Fibroblast of skin of right biceps (primary cell): ENCODE data around the gene SETD1A.

Experiments
- DNase-seq: peaks from one replicate; pipeline ENCODE4 v3.0.0-alpha.2; 2013

Gene SETD1A

DNA sequence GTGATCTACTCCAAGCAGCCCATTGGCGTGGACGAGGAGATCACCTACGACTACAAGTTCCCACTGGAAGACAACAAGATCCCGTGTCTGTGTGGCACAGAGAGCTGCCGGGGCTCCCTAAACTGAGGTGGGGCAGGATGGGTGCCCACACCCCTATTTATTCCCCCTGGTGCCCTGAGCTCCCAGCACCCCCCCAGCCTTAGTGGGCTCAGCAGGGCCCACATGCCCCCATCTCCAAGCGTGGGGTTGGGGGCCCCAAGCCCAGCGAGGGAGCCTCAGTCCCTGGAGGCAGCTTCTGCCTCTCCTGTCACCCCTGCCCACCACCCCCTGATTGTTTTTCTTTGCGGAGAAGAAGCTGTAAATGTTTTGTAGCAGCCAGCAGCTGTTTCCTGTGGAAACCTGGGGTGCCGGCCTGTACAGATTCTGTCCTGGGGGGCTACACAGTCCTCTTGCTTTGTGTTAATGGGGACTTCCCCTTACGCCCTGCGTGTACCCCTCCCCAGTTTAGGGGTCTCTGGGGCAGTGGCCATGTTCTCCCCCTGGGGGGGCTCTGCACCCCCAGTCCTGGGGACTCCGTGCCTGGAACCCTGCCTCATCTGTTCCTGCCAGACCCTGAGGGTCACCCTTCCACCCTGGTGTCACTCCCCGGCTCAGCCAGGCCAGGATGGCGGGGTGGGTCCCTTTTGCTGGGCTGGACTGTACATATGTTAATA, 26.5 kb downstream of the SETD1A start:
- no peak for DNase-seq

DNA sequence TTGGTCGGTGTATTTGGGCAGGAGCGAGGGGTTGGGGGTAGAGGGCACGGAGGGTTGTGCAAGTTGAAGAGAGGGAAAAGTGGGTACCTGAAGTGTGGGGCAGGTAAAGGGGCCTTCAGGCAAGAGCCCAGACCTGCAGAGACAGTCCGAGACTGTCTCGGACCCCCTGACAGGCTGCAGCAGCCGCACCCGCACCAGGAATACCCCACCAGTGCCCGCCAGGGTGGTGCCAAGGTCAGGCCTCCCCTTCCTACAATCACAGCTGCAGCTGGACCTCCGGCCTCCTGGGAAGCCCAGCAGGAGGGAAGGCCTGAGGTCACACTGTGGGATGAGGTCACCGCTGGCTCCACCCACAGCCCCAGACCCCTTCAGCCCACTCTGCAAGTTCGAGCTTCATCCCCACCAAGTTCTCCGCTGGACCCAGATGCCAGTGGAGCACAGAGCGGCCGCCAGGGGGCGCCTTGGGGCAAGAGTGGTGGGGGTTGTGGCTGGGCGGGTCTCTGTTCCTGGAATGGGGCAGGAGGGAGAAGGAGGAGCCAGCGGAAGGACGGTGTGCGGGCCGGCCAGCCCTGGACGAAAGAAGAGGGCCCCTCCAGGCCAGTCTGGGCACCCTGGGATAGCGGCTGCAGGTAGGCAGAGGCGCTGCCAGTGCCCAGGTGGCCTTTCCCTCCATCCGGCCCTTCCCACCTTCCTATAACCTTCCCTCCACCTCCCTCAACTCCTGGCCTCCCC, 27.3 kb downstream of the SETD1A start, which contains the start of gene HSD3B7:
HSD3B7 (plus strand) TSS at position 539 of the 732 bp plus-strand sequence. CDS start 452 bp downstream, outside the sequence.
- DNase-seq = peak; percentile 73

DNA sequence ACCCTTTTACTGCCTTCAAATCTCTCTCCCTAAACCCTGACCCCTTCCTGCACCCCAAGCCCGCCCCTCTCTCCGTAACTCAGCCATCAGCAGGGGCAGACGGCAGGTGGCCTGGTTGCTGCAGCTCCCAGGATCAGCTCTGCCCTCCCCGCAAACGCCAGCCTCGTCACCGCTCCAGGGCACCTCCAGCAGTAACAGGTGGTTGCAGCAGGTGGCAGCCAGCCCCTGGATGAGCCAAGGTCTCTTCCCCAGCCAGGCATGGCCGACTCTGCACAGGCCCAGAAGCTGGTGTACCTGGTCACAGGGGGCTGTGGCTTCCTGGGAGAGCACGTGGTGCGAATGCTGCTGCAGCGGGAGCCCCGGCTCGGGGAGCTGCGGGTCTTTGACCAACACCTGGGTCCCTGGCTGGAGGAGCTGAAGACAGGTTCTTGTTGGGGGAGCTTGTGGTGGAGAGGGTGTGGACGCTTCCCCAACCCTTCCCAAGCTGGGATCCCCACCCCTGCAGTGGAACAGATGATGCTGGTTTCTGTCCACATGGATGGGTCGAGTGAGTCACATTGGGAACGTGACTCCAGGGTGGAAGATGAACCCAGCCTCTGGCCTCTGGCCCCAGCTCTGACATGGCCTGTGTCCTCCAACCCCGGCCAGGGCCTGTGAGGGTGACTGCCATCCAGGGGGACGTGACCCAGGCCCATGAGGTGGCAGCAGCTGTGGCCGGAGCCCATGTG, 28.0 kb downstream of the SETD1A start:
- DNase-seq = no peak

DNA sequence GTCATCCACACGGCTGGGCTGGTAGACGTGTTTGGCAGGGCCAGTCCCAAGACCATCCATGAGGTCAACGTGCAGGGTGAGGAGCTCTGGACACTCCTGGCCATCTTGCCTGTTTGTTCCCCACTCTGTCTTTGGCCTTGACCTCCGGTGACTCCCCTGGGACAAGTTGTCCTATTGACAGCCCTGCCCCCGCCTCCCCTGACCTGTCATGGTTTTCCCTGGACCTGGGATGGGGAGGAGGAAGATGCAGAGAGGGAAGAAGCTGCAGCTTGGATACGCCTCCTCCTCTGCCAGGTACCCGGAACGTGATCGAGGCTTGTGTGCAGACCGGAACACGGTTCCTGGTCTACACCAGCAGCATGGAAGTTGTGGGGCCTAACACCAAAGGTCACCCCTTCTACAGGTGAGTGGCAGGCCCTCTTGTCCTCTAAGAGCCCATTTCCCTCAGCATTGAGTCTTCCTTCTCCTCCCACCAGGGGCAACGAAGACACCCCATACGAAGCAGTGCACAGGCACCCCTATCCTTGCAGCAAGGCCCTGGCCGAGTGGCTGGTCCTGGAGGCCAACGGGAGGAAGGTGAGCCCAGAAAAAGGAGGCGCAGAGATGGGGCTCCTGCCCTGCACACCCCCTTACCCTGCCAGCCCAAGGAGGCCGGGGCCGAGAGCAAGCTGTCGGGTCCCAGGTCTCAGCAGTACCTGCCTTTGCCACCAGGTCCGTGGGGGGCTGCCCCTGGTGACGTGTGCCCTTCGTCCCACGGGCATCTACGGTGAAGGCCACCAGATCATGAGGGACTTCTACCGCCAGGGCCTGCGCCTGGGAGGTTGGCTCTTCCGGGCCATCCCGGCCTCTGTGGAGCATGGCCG, 28.8 kb downstream of the SETD1A start:
- DNase-seq = no peak

DNA sequence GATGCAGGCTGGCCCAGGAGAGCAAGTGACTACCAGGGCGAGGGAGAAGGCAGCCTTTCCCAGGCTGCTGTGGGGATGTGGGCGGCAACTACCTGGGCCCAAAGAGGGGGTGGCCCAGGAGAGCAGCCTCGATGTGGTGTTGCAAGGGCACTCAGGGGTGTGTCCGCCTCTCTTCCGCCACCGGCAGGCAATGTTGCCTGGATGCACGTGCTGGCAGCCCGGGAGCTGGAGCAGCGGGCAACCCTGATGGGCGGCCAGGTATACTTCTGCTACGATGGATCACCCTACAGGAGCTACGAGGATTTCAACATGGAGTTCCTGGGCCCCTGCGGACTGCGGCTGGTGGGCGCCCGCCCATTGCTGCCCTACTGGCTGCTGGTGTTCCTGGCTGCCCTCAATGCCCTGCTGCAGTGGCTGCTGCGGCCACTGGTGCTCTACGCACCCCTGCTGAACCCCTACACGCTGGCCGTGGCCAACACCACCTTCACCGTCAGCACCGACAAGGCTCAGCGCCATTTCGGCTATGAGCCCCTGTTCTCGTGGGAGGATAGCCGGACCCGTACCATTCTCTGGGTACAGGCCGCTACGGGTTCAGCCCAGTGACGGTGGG, 30.1 kb downstream of the SETD1A start:
- no peak for DNase-seq

DNA sequence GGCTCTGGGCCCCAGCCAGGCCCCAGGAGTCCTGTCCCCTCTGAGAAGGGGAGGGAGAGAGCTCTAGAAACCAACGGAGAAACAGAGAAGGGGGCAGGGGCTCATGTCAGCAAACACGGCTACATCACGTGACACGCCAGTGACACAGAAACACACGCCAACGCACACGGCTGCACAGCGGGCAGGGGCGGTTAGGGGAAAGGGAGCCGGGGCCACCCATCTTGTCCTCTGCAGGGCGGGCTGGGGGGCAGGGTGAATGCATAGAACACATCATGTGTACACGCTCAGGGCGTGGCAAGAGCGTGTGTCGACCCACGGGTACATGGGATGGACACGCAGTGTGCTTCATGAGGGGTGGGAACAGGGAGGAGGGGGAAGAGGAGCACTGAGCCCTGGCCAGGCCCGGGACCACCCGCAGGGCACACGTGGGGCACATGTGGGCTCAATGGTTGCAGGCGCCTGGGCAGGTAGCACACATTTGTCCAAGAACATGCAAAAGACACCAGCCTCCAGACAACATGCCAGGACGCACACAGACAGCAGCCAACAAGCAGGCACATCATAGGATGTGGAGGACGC, 32.0 kb downstream of the SETD1A start:
- no peak for DNase-seq

DNA sequence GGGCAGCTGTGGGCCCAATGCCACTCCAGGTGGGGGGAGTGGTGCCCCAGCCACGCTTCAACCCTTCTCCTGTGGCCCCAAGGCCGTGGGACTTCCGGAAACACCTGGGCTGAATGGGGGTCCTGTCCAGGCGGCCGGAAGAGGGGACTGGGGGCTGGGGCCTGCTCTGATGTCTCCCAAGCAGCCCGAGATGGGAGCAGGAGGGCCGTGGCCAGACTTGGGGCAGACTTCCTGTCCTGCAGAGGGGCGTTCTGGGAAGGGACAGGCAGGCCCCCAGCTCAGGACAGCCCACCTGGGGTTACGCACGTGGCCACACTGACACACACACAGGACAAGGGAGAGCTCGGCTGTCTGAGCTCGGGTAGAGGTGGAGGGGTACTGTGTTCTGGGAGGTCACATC, 32.6 kb downstream of the SETD1A start:
- DNase-seq = no peak

DNA sequence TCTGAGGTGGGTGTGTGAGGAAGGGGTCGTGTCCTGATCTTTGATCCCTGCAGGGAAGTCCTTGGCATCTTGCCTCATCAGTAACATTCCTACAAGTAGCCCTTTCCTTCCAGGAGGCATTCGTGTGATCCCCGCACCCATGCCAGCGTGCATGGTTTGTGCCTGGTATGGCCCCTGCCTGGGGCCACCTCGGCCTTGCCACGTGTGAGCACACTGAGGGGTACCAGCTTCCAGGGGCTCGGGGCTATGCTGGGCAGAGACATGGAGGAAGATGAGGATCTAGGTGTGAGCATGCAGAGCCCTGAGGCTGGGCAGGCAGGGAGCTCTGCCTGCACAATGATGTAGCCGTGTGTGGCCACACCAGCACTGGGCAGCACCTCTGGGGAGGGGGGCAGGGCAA, 33.5 kb downstream of the SETD1A start:
- no peak for DNase-seq

DNA sequence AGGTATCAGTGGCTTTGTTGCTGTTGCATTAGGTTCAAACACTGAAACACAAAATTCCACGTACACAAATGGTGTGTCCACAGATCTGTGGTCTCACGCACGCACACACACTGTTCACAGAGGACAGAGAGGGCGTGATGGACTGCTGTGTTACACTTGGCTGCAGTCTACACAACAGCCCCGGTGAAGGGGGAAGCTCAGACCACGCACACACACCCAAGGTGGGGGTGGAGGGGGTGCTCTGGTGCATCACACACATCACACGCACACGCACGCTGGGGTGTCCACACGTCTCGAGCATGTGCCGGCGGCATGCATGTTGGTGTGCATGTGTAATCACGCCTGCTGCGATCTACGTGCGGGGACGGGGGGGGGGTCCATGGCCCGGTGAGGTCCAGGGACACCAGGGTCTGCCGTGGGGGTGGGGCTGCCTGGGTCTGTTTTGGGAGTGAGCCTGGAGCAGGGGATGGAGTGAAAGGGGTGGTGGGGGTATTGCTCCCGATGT, 34.8 kb downstream of the SETD1A start:
- DNase-seq = no peak

DNA sequence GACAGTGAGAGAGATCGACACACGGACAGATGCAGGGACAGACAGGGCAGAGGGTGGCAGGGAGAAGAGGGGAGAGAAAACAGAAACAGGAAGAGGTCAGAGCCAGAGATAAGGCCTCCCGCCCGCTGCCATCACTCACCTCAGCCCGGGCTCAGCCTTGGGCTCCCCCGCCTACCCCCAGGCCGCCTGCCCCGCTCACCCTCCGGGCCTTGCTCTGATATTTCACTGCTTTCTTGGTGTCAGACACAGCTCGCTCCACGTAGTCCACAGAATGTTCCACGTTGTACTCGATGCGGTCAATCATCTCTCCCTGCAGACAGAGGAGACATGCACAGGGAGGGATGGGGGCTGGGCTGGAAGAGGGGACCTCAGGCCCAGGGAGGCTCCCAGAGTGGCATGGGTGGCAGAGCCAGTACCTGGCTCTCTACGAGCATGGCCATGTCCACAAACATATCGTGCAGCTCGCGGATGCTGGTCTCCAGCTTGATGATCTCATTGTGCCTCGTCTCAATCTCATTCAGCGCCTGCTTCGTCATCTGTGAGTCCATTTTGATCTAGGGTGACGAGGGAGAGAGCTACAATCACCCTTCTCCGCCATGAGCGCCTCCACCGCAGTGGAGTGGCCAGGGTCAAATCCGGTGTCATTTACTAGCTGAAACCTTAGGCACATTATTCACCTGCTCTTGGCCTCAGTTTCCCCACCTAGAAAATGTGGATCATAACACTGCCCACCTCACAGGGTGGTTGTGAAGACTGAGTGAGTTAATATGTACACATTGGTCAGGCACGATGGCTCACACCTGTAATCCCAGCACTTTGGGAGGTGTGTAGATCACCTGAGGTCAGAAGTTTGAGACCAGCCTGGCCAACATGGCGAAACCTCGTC, 35.6 kb downstream of the SETD1A start:
- DNase-seq = no peak

DNA sequence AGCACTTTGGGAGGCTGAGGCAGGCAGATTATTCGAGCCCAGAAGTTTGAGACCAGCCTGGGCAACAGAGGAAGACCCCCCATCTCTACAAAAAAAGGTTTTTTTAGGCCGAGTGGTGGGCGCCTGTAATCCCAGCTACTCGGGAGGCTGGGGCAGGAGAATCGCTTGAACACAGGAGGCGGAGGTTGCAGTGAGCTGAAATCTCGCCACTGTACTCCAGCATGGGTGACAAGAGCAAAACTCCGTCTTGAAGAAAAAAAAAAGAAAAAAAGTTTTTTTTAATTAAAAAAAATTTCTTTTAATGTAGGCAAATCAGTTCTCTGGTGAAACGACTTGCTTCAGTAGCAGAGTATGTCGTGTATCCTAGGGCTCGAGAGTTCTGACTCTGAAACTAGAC, 38.4 kb downstream of the SETD1A start:
- no peak for DNase-seq

DNA sequence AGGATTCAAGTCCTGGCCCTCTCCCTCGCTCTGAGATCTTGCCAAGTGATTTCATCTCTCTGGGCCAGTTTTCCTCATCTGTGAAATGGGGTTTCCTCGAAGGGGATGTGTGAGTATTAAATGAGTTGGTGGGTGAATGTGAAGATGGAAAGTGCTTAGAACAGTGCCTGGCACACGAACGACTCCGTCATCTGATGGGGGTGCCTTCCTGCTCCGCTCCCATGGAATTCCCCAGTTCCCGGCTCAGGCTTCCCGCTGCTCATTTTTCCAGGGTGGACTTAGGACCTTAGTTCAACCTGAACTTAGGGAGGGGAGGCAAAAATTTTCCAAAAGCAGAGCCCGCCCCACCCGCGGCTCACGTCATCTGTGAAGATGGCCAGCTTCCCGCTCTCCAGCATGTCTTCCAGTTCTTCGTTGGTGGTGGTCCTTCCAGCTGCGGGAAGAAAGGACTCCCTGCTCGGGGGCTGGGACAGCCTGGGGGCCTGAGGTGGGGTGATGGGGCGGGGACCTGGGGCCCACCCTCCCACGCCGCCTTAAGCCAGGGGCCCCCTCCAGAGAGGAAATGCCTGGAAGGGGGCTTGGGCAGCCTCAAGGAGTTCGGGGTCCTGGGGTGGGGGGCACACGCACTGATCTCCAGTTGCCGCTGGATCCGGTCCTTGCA, 38.9 kb downstream of the SETD1A start:
- no peak for DNase-seq

DNA sequence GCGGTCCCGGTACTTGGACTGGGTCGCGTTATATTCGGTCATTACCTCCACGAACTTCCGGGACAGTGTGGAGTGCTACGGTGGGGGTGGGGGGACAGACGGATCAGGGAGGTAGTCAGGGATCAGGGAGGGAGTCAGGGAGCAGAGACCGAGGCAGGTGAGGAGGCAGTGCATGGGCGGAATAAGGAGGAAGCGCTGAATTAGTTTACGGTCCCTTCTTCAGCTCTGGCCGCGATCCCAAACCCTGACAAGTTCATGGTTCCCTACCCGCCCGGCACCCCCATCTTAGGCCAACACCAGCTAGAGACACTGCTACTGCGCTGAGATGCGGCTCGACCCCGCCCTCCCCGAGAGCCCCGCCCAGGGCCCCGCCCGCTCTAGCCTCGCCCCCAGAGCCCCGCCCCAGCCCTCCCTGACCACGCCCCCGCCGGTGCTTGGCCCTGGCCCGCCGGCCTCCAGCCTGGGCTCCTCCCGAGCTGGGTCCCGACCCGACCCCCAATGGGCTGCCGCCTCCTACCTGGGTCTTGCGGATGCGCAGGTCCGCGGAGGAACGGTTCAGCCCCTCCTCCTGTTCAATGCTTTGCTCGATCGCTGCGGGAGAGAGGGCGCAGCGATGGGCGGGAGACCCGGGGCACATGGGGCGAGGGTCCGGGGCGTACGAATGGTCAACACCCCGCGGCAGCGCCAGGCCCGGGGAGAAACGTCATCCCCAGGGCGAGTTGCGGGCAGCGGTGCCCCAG, 39.6 kb downstream of the SETD1A start:
- peak; percentile 79 for DNase-seq

DNA sequence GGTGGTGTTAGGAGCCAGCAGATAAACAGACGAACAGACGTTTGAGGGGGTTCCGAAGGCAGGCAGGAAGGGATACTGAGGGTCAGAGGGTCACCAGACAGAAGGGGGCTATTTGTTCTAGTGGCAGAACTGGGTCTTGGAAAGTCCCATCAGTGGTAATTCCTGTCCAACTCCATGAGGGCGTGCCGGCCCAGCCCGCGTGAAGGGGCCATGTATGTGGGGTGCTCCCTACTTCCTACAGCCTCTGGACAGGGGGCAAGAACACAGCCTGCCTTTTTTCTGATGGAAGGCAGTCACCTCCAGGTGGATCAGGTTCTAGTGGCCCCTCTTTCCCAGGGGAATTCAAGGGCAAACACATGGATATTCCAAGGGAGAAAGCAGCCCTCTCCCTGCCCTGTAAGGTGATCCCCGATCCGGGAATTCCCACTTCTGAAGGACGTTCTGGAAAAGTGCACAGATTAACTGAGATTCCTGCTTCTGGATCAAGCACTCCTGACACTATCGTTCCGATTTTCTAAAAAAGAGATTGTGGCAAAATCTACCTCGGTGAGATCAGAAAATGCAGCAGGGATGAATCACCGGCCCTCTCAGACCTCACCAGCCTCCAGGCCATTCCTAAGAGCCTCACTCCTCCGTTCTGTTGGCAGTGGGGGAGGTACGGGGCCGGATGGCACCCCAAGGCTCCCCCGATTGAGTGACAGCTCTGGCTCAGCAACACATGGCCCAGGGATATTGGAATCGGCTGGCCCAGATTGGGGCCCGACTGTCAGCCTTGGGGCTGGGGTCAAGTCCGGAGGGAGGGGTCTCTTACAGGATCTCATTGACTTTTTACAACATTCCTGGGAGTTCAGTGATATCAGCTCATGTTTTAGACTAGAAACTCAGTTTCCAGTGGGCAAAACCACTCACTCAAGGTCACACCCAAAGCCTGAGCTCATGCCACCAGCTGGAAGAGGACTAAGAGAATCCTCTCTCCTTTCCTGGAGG, 40.5 kb downstream of the SETD1A start:
- DNase-seq = peak; percentile 87

DNA sequence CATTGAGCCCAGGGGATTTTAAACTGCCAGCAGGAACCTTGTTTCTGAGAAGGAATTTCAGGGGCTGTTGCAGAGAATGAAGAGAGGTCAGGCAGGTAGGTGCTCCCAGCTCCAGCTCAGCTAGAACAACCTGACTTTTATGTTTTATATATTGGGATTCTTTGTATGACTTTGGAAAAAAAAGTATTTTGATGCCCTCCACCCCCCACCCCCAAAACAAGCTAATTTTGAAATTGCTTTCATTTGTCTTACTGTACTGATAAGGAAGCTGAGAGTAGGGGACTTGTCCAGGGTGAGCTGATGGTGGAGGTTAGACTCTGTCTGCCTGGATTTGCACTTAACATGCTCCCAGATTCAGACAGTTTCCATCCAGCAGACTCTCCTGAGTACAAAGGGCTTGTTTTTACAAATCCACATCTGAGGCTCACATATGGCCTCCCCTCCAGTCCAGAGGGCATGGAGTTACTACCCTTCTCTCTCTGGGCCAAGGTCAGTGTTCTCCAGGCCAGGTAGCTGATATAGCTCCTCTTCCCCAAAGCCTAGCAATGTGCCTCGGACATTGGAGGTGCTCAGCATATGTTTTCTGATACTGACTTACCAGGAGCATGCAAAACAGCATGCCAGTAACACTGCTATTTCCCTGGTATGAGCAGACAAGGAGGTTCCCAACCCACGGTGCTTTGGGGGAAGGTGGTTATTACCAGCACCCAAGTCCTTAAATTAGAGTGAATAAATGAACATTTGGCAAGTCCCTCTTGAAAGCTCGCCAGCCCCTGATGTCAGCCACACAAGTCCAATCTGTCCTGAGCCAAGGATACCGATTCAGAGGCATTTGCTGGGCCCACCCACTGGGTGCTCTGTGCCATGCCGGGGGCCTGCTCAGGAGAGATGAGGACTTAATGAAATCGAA, 41.6 kb downstream of the SETD1A start:
- DNase-seq = no peak

DNA sequence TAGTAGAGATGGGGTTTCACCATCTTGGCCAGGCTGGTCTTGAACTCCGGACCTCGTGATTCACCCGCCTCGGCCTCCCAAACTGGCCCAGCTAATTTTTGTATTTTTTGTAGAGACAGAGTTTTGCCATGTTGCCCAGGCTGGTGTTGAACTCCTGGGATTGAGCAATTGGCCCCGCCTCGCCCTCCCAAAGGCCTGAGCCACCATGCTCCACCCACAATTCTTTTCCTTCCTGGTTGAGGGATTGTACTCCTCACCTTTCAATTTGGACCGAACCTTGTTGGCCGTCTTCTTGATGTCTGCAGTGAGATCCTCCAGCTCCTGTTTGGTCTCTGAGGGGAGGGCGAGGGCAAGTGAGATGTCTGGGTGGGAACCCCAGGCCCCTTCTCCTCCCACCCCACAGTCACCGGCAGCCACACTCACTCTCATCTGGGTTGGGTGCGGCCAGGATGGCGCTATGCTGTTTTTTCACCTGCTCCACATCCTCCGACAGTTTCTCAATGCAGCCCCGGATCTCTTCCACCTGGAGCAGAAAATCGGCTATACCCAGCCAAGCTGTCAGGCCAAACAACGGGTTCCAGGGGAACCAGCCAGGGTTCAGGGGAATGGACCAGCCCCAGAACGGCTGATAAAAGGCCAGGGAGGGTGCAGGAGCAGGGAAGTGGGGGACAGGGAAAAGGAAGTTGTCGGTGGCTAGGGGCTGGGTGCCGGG, 43.3 kb downstream of the SETD1A start:
- no peak for DNase-seq
